ENCODE results near the gene RPS6KA2.
"Not testable (repeated sequence)": the region's sequence is repeated elsewhere in the genome, so short reads cannot be mapped to it uniquely, and the experiment has no call there.

RPS6KA2 gene

DNA sequence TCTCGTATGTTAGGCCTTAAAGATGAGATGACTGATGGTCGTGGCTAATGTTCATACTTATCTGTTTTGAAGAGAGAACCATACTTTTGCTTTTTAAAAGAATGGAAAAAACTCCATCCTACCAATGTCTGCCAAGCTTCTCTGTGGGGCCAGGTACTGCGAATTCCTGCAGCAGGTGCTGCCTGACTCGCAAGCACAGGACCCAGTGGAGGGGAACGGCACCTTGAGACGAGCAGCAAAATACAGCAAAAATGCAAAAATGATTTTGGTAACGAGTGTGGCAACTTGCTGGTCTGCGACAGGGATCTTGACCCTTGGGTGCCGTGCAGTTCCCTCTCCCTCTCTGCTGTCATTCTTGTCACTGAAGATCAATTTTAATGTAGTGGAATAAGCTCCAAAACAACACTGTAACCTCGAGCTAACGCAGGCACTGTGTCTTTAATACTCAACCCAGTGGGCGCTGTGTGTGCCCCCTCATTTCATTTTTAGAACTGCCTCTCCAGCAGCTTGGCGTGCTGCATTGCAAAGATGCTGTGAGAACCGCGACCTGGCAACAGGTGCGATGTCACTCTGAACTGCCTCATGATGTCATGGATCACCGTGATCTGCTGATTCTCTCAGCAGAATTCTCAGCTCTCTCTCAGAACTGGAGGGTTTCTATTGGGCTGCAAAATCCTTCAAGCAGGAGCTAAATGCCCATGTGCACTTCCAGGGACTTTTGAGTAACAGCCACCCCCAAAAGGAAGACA, 92.2 kb downstream of the RPS6KA2 start:
- H3K4me3 ChIP-seq (ENCODE audit: low read depth, low read length), result no peak overlapping the region
- DNase-seq (ENCODE audit: low read depth), result no peak
- TF ChIP-seq, protein P1, sequence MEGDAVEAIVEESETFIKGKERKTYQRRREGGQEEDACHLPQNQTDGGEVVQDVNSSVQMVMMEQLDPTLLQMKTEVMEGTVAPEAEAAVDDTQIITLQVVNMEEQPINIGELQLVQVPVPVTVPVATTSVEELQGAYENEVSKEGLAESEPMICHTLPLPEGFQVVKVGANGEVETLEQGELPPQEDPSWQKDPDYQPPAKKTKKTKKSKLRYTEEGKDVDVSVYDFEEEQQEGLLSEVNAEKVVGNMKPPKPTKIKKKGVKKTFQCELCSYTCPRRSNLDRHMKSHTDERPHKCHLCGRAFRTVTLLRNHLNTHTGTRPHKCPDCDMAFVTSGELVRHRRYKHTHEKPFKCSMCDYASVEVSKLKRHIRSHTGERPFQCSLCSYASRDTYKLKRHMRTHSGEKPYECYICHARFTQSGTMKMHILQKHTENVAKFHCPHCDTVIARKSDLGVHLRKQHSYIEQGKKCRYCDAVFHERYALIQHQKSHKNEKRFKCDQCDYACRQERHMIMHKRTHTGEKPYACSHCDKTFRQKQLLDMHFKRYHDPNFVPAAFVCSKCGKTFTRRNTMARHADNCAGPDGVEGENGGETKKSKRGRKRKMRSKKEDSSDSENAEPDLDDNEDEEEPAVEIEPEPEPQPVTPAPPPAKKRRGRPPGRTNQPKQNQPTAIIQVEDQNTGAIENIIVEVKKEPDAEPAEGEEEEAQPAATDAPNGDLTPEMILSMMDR (IDR thresholded peaks at IDR 0.05; ENCODE audit: control insufficient read depth, extremely low read depth, insufficient read depth), result no peak

DNA sequence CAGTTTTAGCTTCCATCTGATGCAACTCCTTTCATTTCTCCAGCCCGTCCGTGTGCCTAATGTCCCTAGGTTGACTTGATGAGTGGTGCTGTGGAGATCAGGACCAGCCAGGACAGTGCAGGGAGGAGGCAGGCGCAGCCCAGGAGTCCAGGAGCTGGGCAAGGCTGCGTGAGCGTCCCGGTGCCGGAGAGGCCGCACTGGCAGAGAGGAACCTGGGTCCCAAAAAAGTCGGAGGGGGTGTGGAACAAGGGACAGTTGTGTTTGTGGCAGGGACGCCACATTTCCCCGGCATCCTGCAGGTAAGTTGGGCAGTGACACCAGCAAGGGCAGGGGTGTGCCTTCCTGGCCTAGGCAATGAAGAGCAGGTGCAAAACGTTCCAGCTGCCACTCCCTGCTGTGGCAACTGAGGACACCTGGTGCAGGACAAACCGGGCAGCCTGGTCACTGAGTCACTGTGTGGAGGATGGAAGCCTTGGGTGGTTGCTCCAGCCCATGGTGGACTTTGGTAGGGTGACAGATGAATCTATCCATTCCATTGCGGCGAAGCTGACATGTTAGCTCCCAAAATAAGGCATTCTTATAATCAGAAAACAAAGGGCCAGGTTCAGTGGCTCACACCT, 93.7 kb downstream of the RPS6KA2 start:
- no peak for DNase-seq (ENCODE audit: low read depth)
- TF ChIP-seq, protein P1 (IDR thresholded peaks at IDR 0.05; ENCODE audit: control insufficient read depth, extremely low read depth, insufficient read depth), result no peak
- no peak overlapping the region for H3K4me3 ChIP-seq (ENCODE audit: low read depth, low read length)

DNA sequence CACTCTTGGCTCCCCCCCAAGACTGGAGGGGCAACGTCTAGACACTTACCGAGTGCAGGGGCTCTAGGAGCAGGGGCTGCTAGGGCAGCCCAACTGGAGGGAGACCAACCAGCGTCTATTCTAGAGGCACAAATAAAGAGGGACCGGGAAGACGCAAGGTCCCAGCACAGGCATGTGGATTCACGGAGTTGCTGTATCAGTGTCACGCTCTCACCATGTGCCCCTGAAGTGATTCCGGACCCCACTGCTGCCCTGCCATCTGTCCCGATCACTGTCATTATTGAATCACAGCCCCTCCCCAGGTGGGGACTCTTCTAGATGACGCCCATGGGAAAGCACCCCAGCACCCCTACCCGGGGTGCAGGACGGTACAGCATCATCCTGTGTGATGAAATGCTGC, 94.7 kb downstream of the RPS6KA2 start:
- TF ChIP-seq, protein P1 (IDR thresholded peaks at IDR 0.05; ENCODE audit: control insufficient read depth, extremely low read depth, insufficient read depth), result no peak
- H3K4me3 ChIP-seq (ENCODE audit: low read depth, low read length), result no peak overlapping the region
- DNase-seq (ENCODE audit: low read depth), result no peak

DNA sequence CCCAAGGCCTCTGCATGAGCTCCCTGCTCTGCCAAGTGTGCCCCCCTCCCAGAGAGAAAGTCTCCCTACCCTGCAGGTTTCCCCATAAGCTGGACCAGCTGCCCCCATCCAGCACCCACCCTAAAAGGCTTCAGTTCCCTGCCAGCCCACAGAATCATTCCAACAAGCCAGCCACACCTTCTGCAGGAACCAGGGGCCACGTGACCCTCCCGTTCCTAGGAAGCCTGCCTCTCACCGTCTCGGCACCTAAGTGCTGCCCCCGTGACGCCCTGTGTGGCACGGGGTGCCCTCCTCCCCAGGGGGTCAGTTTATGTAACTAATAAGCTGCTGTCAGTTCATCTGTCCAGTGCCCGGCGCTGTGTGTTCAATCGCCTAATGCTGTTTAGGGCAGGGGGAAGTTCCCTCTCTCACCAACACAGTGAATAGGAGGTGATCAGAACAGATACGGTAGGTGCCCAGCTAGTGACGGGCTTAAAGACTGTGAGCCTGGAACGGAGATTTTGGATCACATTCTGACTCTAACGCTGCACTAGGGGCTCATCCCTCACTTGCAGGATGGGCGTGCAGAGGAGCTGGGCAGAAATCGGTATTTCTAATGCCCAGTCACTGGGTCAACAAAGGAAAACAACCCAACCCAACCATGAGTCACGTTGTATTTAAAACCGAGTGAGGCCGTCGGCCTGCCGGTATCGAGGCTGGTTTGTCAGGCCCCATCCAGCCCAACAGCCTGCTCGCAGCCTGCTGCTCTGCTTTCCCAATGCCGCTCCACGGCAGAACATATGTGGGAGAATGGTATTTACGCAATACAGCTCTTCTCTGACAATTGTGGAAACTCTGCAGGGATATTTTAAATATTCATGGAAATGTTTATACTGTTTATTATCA, 96.6 kb downstream of the RPS6KA2 start:
- TF ChIP-seq, protein P1 (IDR thresholded peaks at IDR 0.05; ENCODE audit: control insufficient read depth, extremely low read depth, insufficient read depth), result no peak
- H3K4me3 ChIP-seq (ENCODE audit: low read depth, low read length), result no peak overlapping the region
- DNase-seq (ENCODE audit: low read depth), result no peak

DNA sequence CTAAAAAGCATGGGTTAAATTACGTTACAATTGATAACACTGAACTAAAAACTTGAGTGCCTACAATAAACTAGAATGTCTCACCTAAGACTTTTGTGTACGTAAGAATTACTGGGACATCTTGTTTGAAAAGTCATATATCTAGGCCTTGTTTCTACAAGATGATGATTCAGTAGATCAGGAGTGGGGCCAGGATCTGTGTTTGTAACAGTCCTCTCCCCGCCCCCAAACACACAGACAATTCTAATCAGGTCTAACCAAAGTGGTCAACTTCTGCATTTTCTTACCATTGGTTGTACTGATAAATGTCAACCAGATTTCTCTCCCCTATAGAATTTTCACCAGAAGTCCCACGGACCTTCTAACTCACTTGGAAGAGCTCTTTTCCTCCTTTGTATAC, 97.5 kb downstream of the RPS6KA2 start:
- TF ChIP-seq, protein P1 (IDR thresholded peaks at IDR 0.05; ENCODE audit: control insufficient read depth, extremely low read depth, insufficient read depth), result no peak

DNA sequence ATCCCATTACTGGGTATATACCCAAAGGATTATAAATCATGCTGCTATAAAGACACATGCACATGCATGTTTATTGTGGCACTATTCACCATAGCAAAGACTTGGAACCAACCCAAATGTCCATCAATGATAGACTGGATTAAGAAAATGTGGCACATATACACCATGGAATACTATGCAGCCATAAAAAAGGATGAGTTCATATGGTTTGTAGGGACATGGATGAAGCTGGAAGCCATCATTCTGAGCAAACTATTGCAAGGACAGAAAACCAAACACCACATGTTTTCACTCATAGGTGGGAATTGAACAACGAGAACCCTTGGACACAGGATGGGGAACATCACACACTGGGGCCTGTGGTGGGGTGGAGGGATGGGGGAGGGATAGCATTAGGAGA, 98.0 kb downstream of the RPS6KA2 start:
- H3K4me3 ChIP-seq (ENCODE audit: low read depth, low read length); DNase-seq (ENCODE audit: low read depth): not testable (repeated sequence)

More for the DNA sequence above, 97.5 kb downstream of the RPS6KA2 start:
- H3K4me3 ChIP-seq (ENCODE audit: low read depth, low read length), result no peak overlapping the region
- DNase-seq (ENCODE audit: low read depth), result no peak

DNA sequence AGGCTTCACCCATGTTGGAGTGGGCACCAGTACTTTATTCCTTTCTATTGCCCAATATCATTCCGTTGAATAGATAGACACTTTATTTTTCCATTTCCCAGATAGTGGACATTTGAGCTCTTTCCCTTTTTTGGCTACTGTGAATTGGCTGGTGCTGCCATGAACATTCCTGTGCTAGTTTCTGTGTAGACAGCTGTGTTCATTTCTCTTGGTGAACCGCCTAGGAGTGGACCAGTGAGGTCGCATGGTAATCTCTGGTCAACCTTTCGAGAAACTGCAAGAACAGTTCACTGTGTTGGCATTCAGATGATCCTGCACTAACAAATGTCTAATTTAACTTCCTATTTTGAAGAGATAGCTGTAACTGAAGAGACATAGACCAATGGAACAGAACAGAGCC, 99.2 kb downstream of the RPS6KA2 start:
- TF ChIP-seq, protein P1 (IDR thresholded peaks at IDR 0.05; ENCODE audit: control insufficient read depth, extremely low read depth, insufficient read depth), result no peak
- H3K4me3 ChIP-seq (ENCODE audit: low read depth, low read length), result no peak overlapping the region
- no peak for DNase-seq (ENCODE audit: low read depth)

Measured in LNCaP clone FGC (cell line).